ENCODE data around the gene ZBED6.

Gene ZBED6

DNA sequence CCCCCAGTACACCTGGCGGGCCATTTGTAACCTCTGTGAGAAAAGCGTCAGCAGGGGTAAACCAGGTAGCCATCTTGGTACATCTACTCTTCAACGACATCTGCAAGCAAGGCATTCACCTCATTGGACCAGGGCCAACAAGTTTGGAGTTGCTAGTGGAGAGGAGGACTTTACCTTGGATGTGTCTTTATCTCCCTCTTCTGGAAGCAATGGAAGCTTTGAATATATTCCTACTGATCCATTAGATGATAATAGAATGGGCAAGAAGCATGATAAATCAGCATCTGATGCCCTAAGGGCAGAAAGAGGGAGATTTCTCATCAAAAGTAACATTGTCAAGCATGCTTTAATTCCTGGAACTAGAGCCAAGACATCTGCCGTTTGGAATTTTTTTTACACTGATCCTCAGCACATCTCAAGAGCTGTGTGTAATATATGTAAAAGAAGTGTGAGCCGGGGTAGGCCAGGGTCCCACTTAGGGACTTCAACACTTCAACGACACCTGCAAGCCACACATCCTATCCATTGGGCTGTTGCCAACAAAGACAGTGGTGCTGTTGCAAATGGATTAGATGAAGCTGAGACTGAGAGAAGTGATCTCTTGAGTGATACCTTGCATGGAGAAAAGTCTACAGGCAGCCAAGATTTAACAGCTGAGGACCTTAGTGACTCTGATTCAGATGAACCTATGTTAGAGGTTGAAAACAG, 2.7 kb downstream of the ZBED6 start:
- DNase-seq: no peak
- no peak overlapping the region for H3K27ac ChIP-seq (ENCODE audit: insufficient read depth, low read length, poor library complexity, severe bottlenecking)
- H3K36me3 ChIP-seq (ENCODE audit: control insufficient read depth, insufficient read depth, low read length): peaks cover 8% of the 10 kb centered on the region
- no peaks in the 10 kb centered on the region for H3K27me3 ChIP-seq (replicated peaks; ENCODE audit: control insufficient read depth, insufficient read depth, low read length, poor library complexity, severe bottlenecking)
- H3K4me3 ChIP-seq (ENCODE audit: insufficient read depth, low read depth, low read length, poor library complexity, severe bottlenecking): no peak overlapping the region
- no peaks in the 10 kb centered on the region for H3K9me3 ChIP-seq (ENCODE audit: control insufficient read depth, low read length)
- peaks cover 12% of the 10 kb centered on the region for H3K4me1 ChIP-seq (ENCODE audit: control insufficient read depth, insufficient read depth, low read length, poor library complexity, severe bottlenecking)

DNA sequence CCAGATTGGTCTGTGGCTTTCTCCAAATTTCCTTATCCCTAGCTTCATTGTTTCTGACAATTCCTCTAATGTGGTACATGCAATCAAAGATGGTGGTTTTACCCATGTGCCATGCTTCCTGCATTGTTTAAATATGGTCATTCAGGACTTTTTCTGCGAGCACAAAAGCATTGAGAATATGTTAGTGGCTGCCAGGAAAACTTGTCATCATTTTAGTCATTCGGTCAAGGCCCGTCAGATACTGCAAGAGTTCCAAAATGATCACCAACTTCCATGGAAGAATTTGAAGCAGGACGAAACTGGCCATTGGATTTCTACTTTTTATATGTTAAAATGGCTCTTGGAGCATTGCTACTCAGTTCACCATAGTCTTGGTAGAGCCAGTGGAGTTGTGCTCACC, 3.7 kb downstream of the ZBED6 start:
- Histone ChIP-seq H3K9me3 (ENCODE audit: control insufficient read depth, low read length) (no peaks in the 10 kb centered on the region), H3K27me3 (replicated peaks; ENCODE audit: control insufficient read depth, insufficient read depth, low read length, poor library complexity, severe bottlenecking) (no peaks in the 10 kb centered on the region), H3K36me3 (ENCODE audit: control insufficient read depth, insufficient read depth, low read length) (peaks cover 14% of the 10 kb centered on the region), H3K4me3 (ENCODE audit: insufficient read depth, low read depth, low read length, poor library complexity, severe bottlenecking) (no peak overlapping the region), H3K27ac (ENCODE audit: insufficient read depth, low read length, poor library complexity, severe bottlenecking) (no peak overlapping the region), H3K4me1 (ENCODE audit: control insufficient read depth, insufficient read depth, low read length, poor library complexity, severe bottlenecking) (peaks cover 12% of the 10 kb centered on the region)
- no peak for DNase-seq

DNA sequence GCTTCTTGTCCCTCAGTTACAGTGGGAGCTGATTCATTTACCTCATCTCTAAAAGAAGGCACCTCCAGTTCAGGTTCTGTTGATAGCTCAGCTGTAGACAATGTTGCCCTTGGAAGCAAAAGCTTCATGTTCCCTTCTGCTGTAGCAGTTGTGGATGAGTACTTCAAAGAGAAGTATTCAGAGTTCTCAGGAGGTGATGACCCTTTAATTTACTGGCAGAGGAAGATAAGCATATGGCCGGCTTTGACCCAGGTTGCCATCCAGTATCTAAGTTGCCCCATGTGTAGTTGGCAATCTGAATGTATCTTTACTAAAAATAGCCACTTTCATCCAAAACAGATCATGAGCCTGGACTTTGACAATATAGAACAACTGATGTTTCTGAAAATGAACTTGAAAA, 4.5 kb downstream of the ZBED6 start:
- Histone ChIP-seq H3K27ac (ENCODE audit: insufficient read depth, low read length, poor library complexity, severe bottlenecking) (no peak overlapping the region), H3K27me3 (replicated peaks; ENCODE audit: control insufficient read depth, insufficient read depth, low read length, poor library complexity, severe bottlenecking) (no peaks in the 10 kb centered on the region), H3K36me3 (ENCODE audit: control insufficient read depth, insufficient read depth, low read length) (peaks cover 16% of the 10 kb centered on the region), H3K4me3 (ENCODE audit: insufficient read depth, low read depth, low read length, poor library complexity, severe bottlenecking) (no peak overlapping the region), H3K9me3 (ENCODE audit: control insufficient read depth, low read length) (no peaks in the 10 kb centered on the region), H3K4me1 (ENCODE audit: control insufficient read depth, insufficient read depth, low read length, poor library complexity, severe bottlenecking) (peaks cover 9% of the 10 kb centered on the region)
- DNase-seq: no peak

DNA sequence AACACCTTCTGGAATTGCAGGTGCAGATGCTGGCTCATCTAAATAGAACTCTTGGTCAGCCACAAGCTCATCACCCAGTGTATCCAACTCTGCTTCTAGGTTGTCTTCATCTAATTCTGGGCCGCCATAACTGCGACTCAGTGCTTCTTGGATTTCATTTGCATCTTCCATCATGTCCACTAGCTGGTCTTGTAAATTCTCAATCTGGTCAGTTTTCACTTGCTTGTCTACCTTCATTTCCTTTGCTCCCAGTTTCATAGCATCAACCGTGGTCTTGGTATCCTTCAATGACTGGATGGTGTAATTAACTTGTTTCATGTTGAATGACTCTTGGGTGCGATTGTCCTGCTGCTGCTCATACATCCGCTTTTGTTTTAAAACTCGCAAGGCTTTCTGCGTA, 10.3 kb downstream of the ZBED6 start:
- Histone ChIP-seq H3K36me3 (ENCODE audit: control insufficient read depth, insufficient read depth, low read length) (peaks cover 26% of the 10 kb centered on the region), H3K4me3 (ENCODE audit: insufficient read depth, low read depth, low read length, poor library complexity, severe bottlenecking) (no peak overlapping the region), H3K9me3 (ENCODE audit: control insufficient read depth, low read length) (no peaks in the 10 kb centered on the region), H3K27ac (ENCODE audit: insufficient read depth, low read length, poor library complexity, severe bottlenecking) (no peak overlapping the region), H3K4me1 (ENCODE audit: control insufficient read depth, insufficient read depth, low read length, poor library complexity, severe bottlenecking) (no peaks in the 10 kb centered on the region), H3K27me3 (replicated peaks; ENCODE audit: control insufficient read depth, insufficient read depth, low read length, poor library complexity, severe bottlenecking) (no peaks in the 10 kb centered on the region)
- no peak for DNase-seq

GRCh38 chr1:203807196-203807595, 11.8 kb downstream of the ZBED6 start:
- Histone ChIP-seq H3K36me3 (ENCODE audit: control insufficient read depth, insufficient read depth, low read length) (peaks cover 26% of the 10 kb centered on the region), H3K4me1 (ENCODE audit: control insufficient read depth, insufficient read depth, low read length, poor library complexity, severe bottlenecking) (no peaks in the 10 kb centered on the region), H3K9me3 (ENCODE audit: control insufficient read depth, low read length) (no peaks in the 10 kb centered on the region), H3K27ac (ENCODE audit: insufficient read depth, low read length, poor library complexity, severe bottlenecking) (no peak overlapping the region), H3K4me3 (ENCODE audit: insufficient read depth, low read depth, low read length, poor library complexity, severe bottlenecking) (no peak overlapping the region), H3K27me3 (replicated peaks; ENCODE audit: control insufficient read depth, insufficient read depth, low read length, poor library complexity, severe bottlenecking) (no peaks in the 10 kb centered on the region)
- no peak for DNase-seq

- peaks cover 22% of the 10 kb centered on the region for H3K36me3 ChIP-seq (ENCODE audit: control insufficient read depth, insufficient read depth, low read length)
- no peak for DNase-seq
- H3K27me3 ChIP-seq (replicated peaks; ENCODE audit: control insufficient read depth, insufficient read depth, low read length, poor library complexity, severe bottlenecking): no peaks in the 10 kb centered on the region
- no peaks in the 10 kb centered on the region for H3K4me1 ChIP-seq (ENCODE audit: control insufficient read depth, insufficient read depth, low read length, poor library complexity, severe bottlenecking)
- no peaks in the 10 kb centered on the region for H3K9me3 ChIP-seq (ENCODE audit: control insufficient read depth, low read length)
- H3K27ac ChIP-seq (ENCODE audit: insufficient read depth, low read length, poor library complexity, severe bottlenecking): no peak overlapping the region
- H3K4me3 ChIP-seq (ENCODE audit: insufficient read depth, low read depth, low read length, poor library complexity, severe bottlenecking): no peak overlapping the region
These were observed 18.3 kb downstream of the ZBED6 start for GRCh38 chr1:203813581-203814341.

- no peak overlapping the region for H3K4me3 ChIP-seq (ENCODE audit: insufficient read depth, low read depth, low read length, poor library complexity, severe bottlenecking)
- no peak for DNase-seq
- peaks cover 63% of the 10 kb centered on the region for H3K36me3 ChIP-seq (ENCODE audit: control insufficient read depth, insufficient read depth, low read length)
- H3K4me1 ChIP-seq (ENCODE audit: control insufficient read depth, insufficient read depth, low read length, poor library complexity, severe bottlenecking): no peaks in the 10 kb centered on the region
- H3K27ac ChIP-seq (ENCODE audit: insufficient read depth, low read length, poor library complexity, severe bottlenecking): no peak overlapping the region
- H3K9me3 ChIP-seq (ENCODE audit: control insufficient read depth, low read length): no peaks in the 10 kb centered on the region
- H3K27me3 ChIP-seq (replicated peaks; ENCODE audit: control insufficient read depth, insufficient read depth, low read length, poor library complexity, severe bottlenecking): no peaks in the 10 kb centered on the region
These were observed 23.0 kb downstream of the ZBED6 start for GRCh38 chr1:203818399-203818798.

DNA sequence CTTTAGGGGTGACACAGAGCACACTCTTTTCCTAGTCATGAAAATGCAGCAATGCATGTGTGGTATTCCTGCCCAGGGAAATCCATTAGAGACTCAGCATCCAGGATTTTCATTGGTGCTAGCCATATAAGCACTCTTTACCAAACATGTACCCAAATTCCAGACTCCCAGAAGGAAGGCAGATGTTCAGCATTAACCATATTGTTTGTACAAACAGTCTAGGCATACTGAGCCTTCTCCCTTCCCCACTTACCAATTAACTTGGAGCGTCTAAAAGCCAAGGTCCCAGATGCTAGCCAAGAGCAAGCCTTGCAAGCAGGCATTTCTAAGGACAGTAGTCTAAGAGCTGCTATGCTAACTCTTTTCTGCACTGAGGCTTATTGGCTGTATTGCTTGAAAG, 27.9 kb downstream of the ZBED6 start:
- Histone ChIP-seq H3K27me3 (replicated peaks; ENCODE audit: control insufficient read depth, insufficient read depth, low read length, poor library complexity, severe bottlenecking) (no peaks in the 10 kb centered on the region), H3K4me3 (ENCODE audit: insufficient read depth, low read depth, low read length, poor library complexity, severe bottlenecking) (no peak overlapping the region), H3K27ac (ENCODE audit: insufficient read depth, low read length, poor library complexity, severe bottlenecking) (no peak overlapping the region), H3K9me3 (ENCODE audit: control insufficient read depth, low read length) (no peaks in the 10 kb centered on the region), H3K36me3 (ENCODE audit: control insufficient read depth, insufficient read depth, low read length) (peaks cover 62% of the 10 kb centered on the region), H3K4me1 (ENCODE audit: control insufficient read depth, insufficient read depth, low read length, poor library complexity, severe bottlenecking) (no peaks in the 10 kb centered on the region)
- DNase-seq: no peak

GRCh38 chr1:203826175-203826574, 30.8 kb downstream of the ZBED6 start:
- Histone ChIP-seq H3K27ac (ENCODE audit: insufficient read depth, low read length, poor library complexity, severe bottlenecking) (no peak overlapping the region), H3K27me3 (replicated peaks; ENCODE audit: control insufficient read depth, insufficient read depth, low read length, poor library complexity, severe bottlenecking) (no peaks in the 10 kb centered on the region), H3K4me1 (ENCODE audit: control insufficient read depth, insufficient read depth, low read length, poor library complexity, severe bottlenecking) (no peaks in the 10 kb centered on the region), H3K4me3 (ENCODE audit: insufficient read depth, low read depth, low read length, poor library complexity, severe bottlenecking) (no peak overlapping the region), H3K36me3 (ENCODE audit: control insufficient read depth, insufficient read depth, low read length) (peaks cover 61% of the 10 kb centered on the region), H3K9me3 (ENCODE audit: control insufficient read depth, low read length) (no peaks in the 10 kb centered on the region)
- DNase-seq: no peak

DNA sequence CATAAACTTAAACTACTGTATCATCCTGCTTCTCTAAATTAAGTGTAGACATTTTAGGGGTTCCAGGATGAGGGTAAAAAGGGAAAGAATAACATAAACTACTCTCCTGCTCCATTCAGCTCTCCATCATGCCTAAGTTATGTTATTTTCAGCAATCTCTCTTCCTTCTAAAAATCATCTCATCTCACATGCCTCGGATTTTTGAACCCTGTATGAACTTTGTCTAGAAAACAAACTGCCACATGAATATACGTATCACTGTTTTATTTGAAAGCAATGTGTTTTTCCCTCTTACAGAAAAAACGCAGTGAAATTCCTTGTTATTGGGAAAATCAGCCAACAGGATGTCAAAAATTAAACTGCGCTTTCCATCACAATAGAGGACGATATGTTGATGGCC, 32.6 kb downstream of the ZBED6 start:
- H3K27ac ChIP-seq (ENCODE audit: insufficient read depth, low read length, poor library complexity, severe bottlenecking): no peak overlapping the region
- no peaks in the 10 kb centered on the region for H3K4me1 ChIP-seq (ENCODE audit: control insufficient read depth, insufficient read depth, low read length, poor library complexity, severe bottlenecking)
- H3K27me3 ChIP-seq (replicated peaks; ENCODE audit: control insufficient read depth, insufficient read depth, low read length, poor library complexity, severe bottlenecking): no peaks in the 10 kb centered on the region
- H3K9me3 ChIP-seq (ENCODE audit: control insufficient read depth, low read length): no peaks in the 10 kb centered on the region
- DNase-seq: no peak
- no peak overlapping the region for H3K4me3 ChIP-seq (ENCODE audit: insufficient read depth, low read depth, low read length, poor library complexity, severe bottlenecking)
- H3K36me3 ChIP-seq (ENCODE audit: control insufficient read depth, insufficient read depth, low read length): peaks cover 60% of the 10 kb centered on the region
